HEK293 (cell line): ENCODE data around the gene HIPK2.

ENCODE experiments used
- BCL11A ChIP-seq: fragments of 450-650 bp; formaldehyde crosslinking; IDR thresholded peaks from 2 replicates; pipeline ENCODE4 v1.5.1; 2016; ENCODE audit warnings: low read depth, missing biosample characterization, missing genetic modification characterization
- CTCF ChIP-seq: fragments of 450-650 bp; formaldehyde crosslinking; IDR thresholded peaks from 2 replicates; pipeline ENCODE4 v1.5.1; 2016; ENCODE audit warnings: missing biosample characterization, missing genetic modification characterization
- IKZF3 ChIP-seq: fragments of 450-650 bp; IDR thresholded peaks from 2 replicates; pipeline ENCODE4 v1.5.0; 2018; ENCODE audit warnings: missing biosample characterization, mild to moderate bottlenecking, missing genetic modification characterization, moderate library complexity
- REST ChIP-seq: fragments of 450-650 bp; formaldehyde crosslinking; IDR thresholded peaks from 2 replicates; pipeline ENCODE4 v1.5.1; 2016; ENCODE audit warnings: missing biosample characterization, missing genetic modification characterization
- ZNF19 ChIP-seq: fragments of 450-650 bp; formaldehyde crosslinking; IDR thresholded peaks from 2 replicates; pipeline ENCODE4; 2016; ENCODE audit warnings: missing biosample characterization, missing genetic modification characterization, low read depth
- ZNF239 ChIP-seq: fragments of 450-650 bp; formaldehyde crosslinking; IDR thresholded peaks from 2 replicates; pipeline ENCODE4 v1.5.1; 2016; ENCODE audit warnings: missing biosample characterization, missing genetic modification characterization
- ZNF530 ChIP-seq: fragments of 450-650 bp; formaldehyde crosslinking; IDR thresholded peaks from 2 replicates; pipeline ENCODE4 v1.5.1; 2016; ENCODE audit warnings: low read depth, missing biosample characterization, missing genetic modification characterization
- ZNF560 ChIP-seq: fragments of 450-650 bp; formaldehyde crosslinking; IDR thresholded peaks from 2 replicates; pipeline ENCODE4 v1.5.1; 2017; ENCODE audit warnings: missing biosample characterization, missing genetic modification characterization, borderline replicate concordance
- ZNF677 ChIP-seq: fragments of 450-650 bp; IDR thresholded peaks from 2 replicates; pipeline ENCODE4 v1.5.0; 2018; ENCODE audit warnings: missing biosample characterization, mild to moderate bottlenecking, missing genetic modification characterization, moderate library complexity
- ZSCAN30 ChIP-seq: fragments of 450-650 bp; IDR thresholded peaks from 2 replicates; pipeline ENCODE4 v1.5.1; 2018; ENCODE audit warnings: missing biosample characterization, mild to moderate bottlenecking, missing genetic modification characterization, moderate library complexity

- no peak for TF ChIP-seq ZNF19 (tag by site-specific recombination)
- no peak for TF ChIP-seq CTCF (tag by site-specific recombination)
- TF ChIP-seq ZSCAN30 (tag by site-specific recombination), result no peak
- TF ChIP-seq ZNF677 (tag by site-specific recombination), result no peak
- TF ChIP-seq ZNF239 (tag by site-specific recombination), result no peak
- TF ChIP-seq ZNF560 (tag by site-specific recombination), result no peak
- no peak for TF ChIP-seq BCL11A (tag by site-specific recombination)
- no peak for TF ChIP-seq ZNF530 (tag by site-specific recombination)
- no peak for TF ChIP-seq REST (tag by site-specific recombination)
- no peak for TF ChIP-seq IKZF3 (tag by site-specific recombination)
Measured at GRCh38 chr7:139698278-139698677, 79.5 kb downstream of the HIPK2 start.
